Esophagus squamous epithelium (tissue), 4 donors: ENCODE data around the gene TTC14.

Experiments
- CTCF ChIP-seq, 6 experiments: fragments of 450-650 bp in 4 of 6; fragments of 200-600 bp in 2 of 6; sonication (generic) in 2 of 6; IDR thresholded peaks; one replicate each; pipeline ENCODE4 v1.5.1; 2016 to 2019; ENCODE audit warnings: antibody characterized with exemption in 6 of 6, mild to moderate bottlenecking in 4 of 6, moderate library complexity in 4 of 6
- POLR2A ChIP-seq, 4 donors: fragments of 450-650 bp; IDR thresholded peaks; one replicate each; pipeline ENCODE4 v1.6.1; 2017; ENCODE audit warnings: antibody characterized with exemption in 4 of 4, mild to moderate bottlenecking in 4 of 4, moderate library complexity in 3 of 4

GRCh38 chr3:180611006-180611405 is 9.0 kb downstream of the TTC14 start:
- TF ChIP-seq POLR2A (IDR thresholded peaks at IDR 0.05) (no peak), CTCF (IDR thresholded peaks at IDR 0.05) (no peak)
